T-helper 22 cell (primary cell): ENCODE data around the gene RGS5.

Experiments used
- DNase-seq: peaks from one replicate; pipeline ENCODE4 v3.0.0-alpha.2; 2020; ENCODE audit warnings: low read depth

The RGS5 gene

GRCh38 chr1:163182330-163182949 lies 20.3 kb downstream of the RGS5 start:
- no peak for DNase-seq

- no peak for DNase-seq
These were observed 24.1 kb downstream of the RGS5 start for GRCh38 chr1:163178628-163179027.

GRCh38 chr1:163176797-163177196 lies 25.9 kb downstream of the RGS5 start:
- DNase-seq = no peak

- no peak for DNase-seq
These were observed 27.9 kb downstream of the RGS5 start for GRCh38 chr1:163174524-163175437.

GRCh38 chr1:163173121-163173520 lies 29.6 kb downstream of the RGS5 start:
- no peak for DNase-seq

- no peak for DNase-seq
These were observed 30.1 kb downstream of the RGS5 start for GRCh38 chr1:163172596-163172995.

- DNase-seq = no peak
These were observed 30.9 kb downstream of the RGS5 start for GRCh38 chr1:163171826-163172225.

GRCh38 chr1:163170975-163171676 lies 31.6 kb downstream of the RGS5 start:
- DNase-seq = no peak

- no peak for DNase-seq
These were observed 32.4 kb downstream of the RGS5 start for GRCh38 chr1:163170331-163170730.

- no peak for DNase-seq
These were observed 33.2 kb downstream of the RGS5 start for GRCh38 chr1:163169553-163169952.

- no peak for DNase-seq
These were observed 34.7 kb downstream of the RGS5 start for GRCh38 chr1:163168053-163168452.

- DNase-seq = no peak
These were observed 35.7 kb downstream of the RGS5 start for GRCh38 chr1:163166886-163167555.

GRCh38 chr1:163165119-163165518 lies 37.6 kb downstream of the RGS5 start:
- DNase-seq = no peak

GRCh38 chr1:163163881-163164582 lies 38.7 kb downstream of the RGS5 start:
- DNase-seq = no peak

- no peak for DNase-seq
These were observed 39.6 kb downstream of the RGS5 start for GRCh38 chr1:163163163-163163562.

- DNase-seq = no peak
These were observed 40.3 kb downstream of the RGS5 start for GRCh38 chr1:163162381-163162914.

- DNase-seq = no peak
These were observed 40.9 kb downstream of the RGS5 start for GRCh38 chr1:163161841-163162240.

- no peak for DNase-seq
These were observed 41.4 kb downstream of the RGS5 start for GRCh38 chr1:163161337-163161736.

GRCh38 chr1:163155606-163156005 lies 47.1 kb downstream of the RGS5 start:
- DNase-seq = no peak

- no peak for DNase-seq
These were observed 53.8 kb downstream of the RGS5 start for GRCh38 chr1:163148911-163149310.

- no peak for DNase-seq
These were observed 55.7 kb downstream of the RGS5 start for GRCh38 chr1:163147019-163147418.
